Frontal cortex (tissue), 4 donors: ENCODE measurements around the gene AGPAT2. TPM values are rescaled to one million over a fixed set of nuclear protein-coding genes. Genes with fewer than 3 reads are reported as not detected.
A peak's percentile ranks its signal among the peaks of the same experiment; 100 is the strongest.
"Not testable (repeated sequence)": the region's sequence is repeated elsewhere in the genome, so short reads cannot be mapped to it uniquely, and the experiment has no call there.

ENCODE experiments used
- DNase-seq, 2 donors: peaks; one replicate each; pipeline ENCODE4 v3.0.0; 2012; ENCODE audit warnings: low spot score in 2 of 2
- FAIRE-seq: peaks from 2 replicates; lab custom pipeline; 2012; peaks lifted over from hg19 to GRCh38; lab: Jason Lieb, UNC
- total RNA-seq: library from RNA; depleted of rRNA; stranded (reverse); fragments of >200 nt; gene quantifications from one replicate; pipeline ENCODE4 v1.2.3, GENCODE V29; 2014
- donor health status: control.
- donor health status: control.
- donor health status: control.

Gene AGPAT2
- total RNA-seq, 1 donor from 2014 or later: 1.2 TPM

GRCh38 chr9:136705564-136705963, 18.3 kb upstream of the AGPAT2 start:
- FAIRE-seq: no peak
- no peak for DNase-seq

GRCh38 chr9:136704741-136705140, 17.5 kb upstream of the AGPAT2 start:
- DNase-seq, FAIRE-seq: not testable (repeated sequence)

GRCh38 chr9:136703276-136703860, 16.1 kb upstream of the AGPAT2 start:
- DNase-seq: no peak
- no peak for FAIRE-seq

GRCh38 chr9:136701668-136702053, 14.4 kb upstream of the AGPAT2 start:
- FAIRE-seq (no peak), DNase-seq (no peak)

GRCh38 chr9:136700959-136701667, 13.9 kb upstream of the AGPAT2 start:
- DNase-seq: no peak
- no peak for FAIRE-seq

GRCh38 chr9:136700304-136700703, 13.0 kb upstream of the AGPAT2 start:
- no peak for FAIRE-seq
- no peak for DNase-seq

- FAIRE-seq (no peak), DNase-seq (no peak)
Observed at GRCh38 chr9:136698635-136699246, 11.5 kb upstream of the AGPAT2 start.

- FAIRE-seq: no peak
Observed at GRCh38 chr9:136697821-136698526, 10.7 kb upstream of the AGPAT2 start.

GRCh38 chr9:136697146-136697820, 10.0 kb upstream of the AGPAT2 start:
- no peak for FAIRE-seq
- DNase-seq: no peak

More at GRCh38 chr9:136697821-136698526, 10.7 kb upstream of the AGPAT2 start:
- DNase-seq: no peak

GRCh38 chr9:136696502-136696901, 9.2 kb upstream of the AGPAT2 start:
- FAIRE-seq: no peak

GRCh38 chr9:136695955-136696354, 8.7 kb upstream of the AGPAT2 start:
- FAIRE-seq (no peak), DNase-seq (no peak)

More at GRCh38 chr9:136696502-136696901, 9.2 kb upstream of the AGPAT2 start:
- no peak for DNase-seq

- FAIRE-seq (no peak), DNase-seq (no peak)
Observed at GRCh38 chr9:136695435-136695895, 8.2 kb upstream of the AGPAT2 start.

- FAIRE-seq (no peak), DNase-seq (no peak)
Observed at GRCh38 chr9:136694872-136695247, 7.6 kb upstream of the AGPAT2 start.

GRCh38 chr9:136694163-136694871, 7.1 kb upstream of the AGPAT2 start:
- FAIRE-seq (no peak), DNase-seq (peak in 1 of 2 donors; percentile 74)

GRCh38 chr9:136693490-136694162, 6.4 kb upstream of the AGPAT2 start:
- FAIRE-seq: no peak

GRCh38 chr9:136693135-136693489, 5.9 kb upstream of the AGPAT2 start:
- no peak for DNase-seq
- no peak for FAIRE-seq

More at GRCh38 chr9:136693490-136694162, 6.4 kb upstream of the AGPAT2 start:
- no peak for DNase-seq

GRCh38 chr9:136692185-136693134, 5.2 kb upstream of the AGPAT2 start:
- DNase-seq (no peak), FAIRE-seq (no peak)
